Panc1 (cell line): ENCODE measurements around the gene ENTPD6.

Source experiments
- CTCF ChIP-seq: fragments of 450-650 bp; IDR thresholded peaks from 2 replicates; pipeline ENCODE4 v1.5.1; 2017; ENCODE audit warnings: mild to moderate bottlenecking
- POLR2AphosphoS5 ChIP-seq: IDR thresholded peaks from 2 replicates; pipeline ENCODE4 v1.6.1; 2012; ENCODE audit warnings: mild to moderate bottlenecking, low read depth, low read length, moderate library complexity
- SIN3A ChIP-seq: IDR thresholded peaks from 2 replicates; pipeline ENCODE4 v1.6.1; 2012; ENCODE audit warnings: low read depth, mild to moderate bottlenecking, low read length, moderate library complexity, borderline replicate concordance; ENCODE audit not compliant: insufficient read depth
- TF ChIP-seq, protein P1 (sequence below), 2 experiments: IDR thresholded peaks; 2 replicates each; pipeline ENCODE4 v1.6.1; 2011 to 2012; ENCODE audit warnings: low read depth in 2 of 2, control low read depth in 1 of 2, low read length in 1 of 2, mild to moderate bottlenecking in 1 of 2, moderate library complexity in 1 of 2; ENCODE audit not compliant: insufficient read depth in 1 of 2

- TF ChIP-seq CTCF = no peak
- TF ChIP-seq, protein P1, sequence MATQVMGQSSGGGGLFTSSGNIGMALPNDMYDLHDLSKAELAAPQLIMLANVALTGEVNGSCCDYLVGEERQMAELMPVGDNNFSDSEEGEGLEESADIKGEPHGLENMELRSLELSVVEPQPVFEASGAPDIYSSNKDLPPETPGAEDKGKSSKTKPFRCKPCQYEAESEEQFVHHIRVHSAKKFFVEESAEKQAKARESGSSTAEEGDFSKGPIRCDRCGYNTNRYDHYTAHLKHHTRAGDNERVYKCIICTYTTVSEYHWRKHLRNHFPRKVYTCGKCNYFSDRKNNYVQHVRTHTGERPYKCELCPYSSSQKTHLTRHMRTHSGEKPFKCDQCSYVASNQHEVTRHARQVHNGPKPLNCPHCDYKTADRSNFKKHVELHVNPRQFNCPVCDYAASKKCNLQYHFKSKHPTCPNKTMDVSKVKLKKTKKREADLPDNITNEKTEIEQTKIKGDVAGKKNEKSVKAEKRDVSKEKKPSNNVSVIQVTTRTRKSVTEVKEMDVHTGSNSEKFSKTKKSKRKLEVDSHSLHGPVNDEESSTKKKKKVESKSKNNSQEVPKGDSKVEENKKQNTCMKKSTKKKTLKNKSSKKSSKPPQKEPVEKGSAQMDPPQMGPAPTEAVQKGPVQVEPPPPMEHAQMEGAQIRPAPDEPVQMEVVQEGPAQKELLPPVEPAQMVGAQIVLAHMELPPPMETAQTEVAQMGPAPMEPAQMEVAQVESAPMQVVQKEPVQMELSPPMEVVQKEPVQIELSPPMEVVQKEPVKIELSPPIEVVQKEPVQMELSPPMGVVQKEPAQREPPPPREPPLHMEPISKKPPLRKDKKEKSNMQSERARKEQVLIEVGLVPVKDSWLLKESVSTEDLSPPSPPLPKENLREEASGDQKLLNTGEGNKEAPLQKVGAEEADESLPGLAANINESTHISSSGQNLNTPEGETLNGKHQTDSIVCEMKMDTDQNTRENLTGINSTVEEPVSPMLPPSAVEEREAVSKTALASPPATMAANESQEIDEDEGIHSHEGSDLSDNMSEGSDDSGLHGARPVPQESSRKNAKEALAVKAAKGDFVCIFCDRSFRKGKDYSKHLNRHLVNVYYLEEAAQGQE (IDR thresholded peaks at IDR 0.05; ENCODE audit: insufficient read depth in 1 of 2, low read depth in 2 of 2, low read length in 1 of 2) = no peak
- TF ChIP-seq SIN3A = no peak
- no peak for TF ChIP-seq POLR2AphosphoS5
These were observed 74.3 kb downstream of the ENTPD6 start for GRCh38 chr20:25269833-25270170.
